ENCODE data around the gene ARHGAP22.

- TF ChIP-seq CTCF (IDR thresholded peaks at IDR 0.05) (no peak), EP300 (IDR thresholded peaks at IDR 0.05) (no peak)
Observed at GRCh38 chr10:48541144-48541795, 63.6 kb downstream of the ARHGAP22 start.

Data from tibial nerve (tissue), 4 donors.